Mucosa of rectum (tissue), 2 donors: ENCODE measurements around the gene SH3GLB2.
A peak's percentile ranks its signal among the peaks of the same experiment; 100 is the strongest.
"Not testable (repeated sequence)": the region's sequence is repeated elsewhere in the genome, so short reads cannot be mapped to it uniquely, and the experiment has no call there.

Experiments
- H3K27ac ChIP-seq, 2 donors: one replicate each; pipeline ENCODE4 v1.7.0; 2013; ENCODE audit warnings: inconsistent platforms in 2 of 2, low read depth in 2 of 2, low read length in 2 of 2
- H3K27me3 ChIP-seq, 2 donors: one replicate each; pipeline ENCODE4 v1.7.0; 2013; ENCODE audit warnings: low read length in 2 of 2; ENCODE audit not compliant: control insufficient read depth in 2 of 2, insufficient read depth in 2 of 2
- H3K36me3 ChIP-seq, 2 donors: one replicate each; pipeline ENCODE4 v1.7.0; 2013; ENCODE audit warnings: low read length in 2 of 2; ENCODE audit not compliant: control insufficient read depth in 2 of 2, insufficient read depth in 2 of 2
- H3K4me1 ChIP-seq, 2 donors: one replicate each; pipeline ENCODE4 v1.7.0; 2013; ENCODE audit warnings: low read length in 2 of 2, mild to moderate bottlenecking in 1 of 2; ENCODE audit not compliant: control insufficient read depth in 2 of 2, insufficient read depth in 2 of 2
- H3K4me3 ChIP-seq, 2 donors: one replicate each; pipeline ENCODE4 v1.7.0; 2013; ENCODE audit warnings: low read length in 2 of 2
- H3K9ac ChIP-seq, 2 donors: one replicate each; pipeline ENCODE4 v1.7.0; 2013; ENCODE audit warnings: low read length in 2 of 2, low read depth in 1 of 2, mild to moderate bottlenecking in 1 of 2
- H3K9me3 ChIP-seq, 2 donors: one replicate each; pipeline ENCODE4 v1.7.0; 2013; ENCODE audit warnings: low read length in 2 of 2; ENCODE audit not compliant: control insufficient read depth in 2 of 2
- donor health status: healthy.
- donor health status: Normal muscosa, but diverticular disease.

Gene SH3GLB2

DNA sequence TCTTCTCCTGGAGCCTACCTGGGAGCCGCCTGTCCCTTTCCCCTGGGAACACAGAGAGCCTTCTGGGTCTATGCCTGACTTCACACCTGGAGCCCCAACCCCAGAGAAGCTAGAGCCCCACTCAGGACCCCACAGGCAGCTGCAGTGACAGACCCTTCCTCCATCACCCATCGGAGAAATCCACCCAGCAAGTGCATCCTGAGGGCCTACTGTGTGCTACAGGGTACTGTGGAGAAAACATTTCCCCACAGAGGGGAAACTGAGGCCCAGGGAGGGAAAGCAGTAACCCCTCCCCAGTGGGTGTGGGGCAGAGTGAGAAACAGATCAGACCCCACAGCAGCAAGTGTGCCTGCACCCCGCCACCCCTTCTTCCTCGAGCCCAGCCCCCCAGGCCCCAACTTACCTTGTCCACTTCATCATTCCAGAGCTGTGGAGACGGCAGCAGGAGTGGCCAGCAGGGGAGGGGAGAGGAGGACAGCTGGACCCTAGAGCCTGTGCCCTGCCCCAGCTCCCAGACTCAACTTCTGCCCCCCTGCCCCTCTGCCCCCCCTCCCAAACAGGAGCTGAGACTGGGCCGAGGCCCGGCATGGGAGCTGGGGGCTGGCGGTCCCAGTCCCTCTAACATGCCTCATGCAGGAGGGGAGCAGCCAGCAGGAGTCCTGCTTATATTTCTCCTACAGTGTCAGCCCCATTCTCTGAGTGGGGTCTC is 17.7 kb downstream of the SH3GLB2 start:
- Histone ChIP-seq H3K36me3 (peaks cover 58 to 68% of the 10 kb centered on the region in 2 donors), H3K9ac (no peak overlapping the region), H3K9me3 (no peaks in the 10 kb centered on the region), H3K4me3 (no peak overlapping the region), H3K27me3 (no peaks in the 10 kb centered on the region), H3K4me1 (no peaks in the 10 kb centered on the region), H3K27ac (no peak overlapping the region)

- Histone ChIP-seq H3K9ac (no peak overlapping the region), H3K27ac (no peak overlapping the region), H3K27me3 (no peaks in the 10 kb centered on the region), H3K4me1 (no peaks in the 10 kb centered on the region), H3K9me3 (no peaks in the 10 kb centered on the region), H3K4me3 (no peak overlapping the region), H3K36me3 (peaks cover 65 to 70% of the 10 kb centered on the region in 2 donors)
Observed at GRCh38 chr9:129009584-129010141, 18.5 kb downstream of the SH3GLB2 start.

- no peaks in the 10 kb centered on the region for H3K4me1 ChIP-seq
Observed at GRCh38 chr9:129008986-129009583, 19.0 kb downstream of the SH3GLB2 start.

GRCh38 chr9:129008469-129008965 is 19.6 kb downstream of the SH3GLB2 start:
- no peaks in the 10 kb centered on the region for H3K4me1 ChIP-seq
- H3K27me3 ChIP-seq, result no peaks in the 10 kb centered on the region
- peaks cover 58 to 60% of the 10 kb centered on the region in 2 donors for H3K36me3 ChIP-seq
- H3K9me3 ChIP-seq, result no peaks in the 10 kb centered on the region
- H3K4me3 ChIP-seq, result no peak overlapping the region
- no peak overlapping the region for H3K27ac ChIP-seq
- H3K9ac ChIP-seq, result no peak overlapping the region

More at GRCh38 chr9:129008986-129009583, 19.0 kb downstream of the SH3GLB2 start:
- Histone ChIP-seq H3K27ac (no peak overlapping the region), H3K4me3 (no peak overlapping the region), H3K36me3 (peaks cover 62 to 65% of the 10 kb centered on the region in 2 donors), H3K9ac (no peak overlapping the region), H3K9me3 (no peaks in the 10 kb centered on the region), H3K27me3 (no peaks in the 10 kb centered on the region)

DNA sequence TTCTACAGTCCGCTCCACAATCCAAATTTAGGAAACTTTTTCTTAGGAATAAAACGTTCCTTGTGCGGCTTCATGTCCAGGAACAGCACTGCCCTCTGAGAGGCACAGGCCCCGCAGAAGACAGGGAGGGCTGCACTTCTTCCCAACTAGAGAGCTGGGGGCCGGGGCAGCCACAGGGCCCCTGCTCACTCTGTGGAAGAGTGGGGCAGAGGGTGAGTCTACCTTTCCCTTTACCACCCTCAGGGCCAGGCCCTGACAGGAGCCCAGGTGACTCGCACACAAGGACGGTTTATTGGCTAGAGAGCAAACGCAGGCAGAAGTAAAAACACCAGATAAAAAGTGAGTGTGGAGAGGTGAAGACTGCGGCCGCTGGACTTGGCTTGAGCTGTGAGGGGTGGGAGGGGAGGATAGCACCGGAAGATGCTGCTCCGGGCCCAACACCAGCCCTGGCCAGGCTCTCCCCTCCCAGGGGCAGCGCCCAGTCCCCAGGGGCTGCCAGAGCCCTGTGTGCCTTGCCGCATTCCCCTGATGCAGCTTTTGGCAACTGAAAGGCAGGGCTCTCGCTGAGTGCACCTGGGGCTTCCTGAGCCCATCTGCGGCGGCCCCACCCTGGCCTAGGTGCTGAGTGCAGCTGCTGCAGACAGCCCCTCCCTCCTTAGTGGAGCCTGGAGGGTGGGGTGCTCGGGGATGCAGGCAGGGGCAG is 20.2 kb downstream of the SH3GLB2 start:
- peaks cover 58 to 59% of the 10 kb centered on the region in 2 donors for H3K36me3 ChIP-seq
- no peak overlapping the region for H3K9ac ChIP-seq
- H3K27ac ChIP-seq, result no peak overlapping the region

DNA sequence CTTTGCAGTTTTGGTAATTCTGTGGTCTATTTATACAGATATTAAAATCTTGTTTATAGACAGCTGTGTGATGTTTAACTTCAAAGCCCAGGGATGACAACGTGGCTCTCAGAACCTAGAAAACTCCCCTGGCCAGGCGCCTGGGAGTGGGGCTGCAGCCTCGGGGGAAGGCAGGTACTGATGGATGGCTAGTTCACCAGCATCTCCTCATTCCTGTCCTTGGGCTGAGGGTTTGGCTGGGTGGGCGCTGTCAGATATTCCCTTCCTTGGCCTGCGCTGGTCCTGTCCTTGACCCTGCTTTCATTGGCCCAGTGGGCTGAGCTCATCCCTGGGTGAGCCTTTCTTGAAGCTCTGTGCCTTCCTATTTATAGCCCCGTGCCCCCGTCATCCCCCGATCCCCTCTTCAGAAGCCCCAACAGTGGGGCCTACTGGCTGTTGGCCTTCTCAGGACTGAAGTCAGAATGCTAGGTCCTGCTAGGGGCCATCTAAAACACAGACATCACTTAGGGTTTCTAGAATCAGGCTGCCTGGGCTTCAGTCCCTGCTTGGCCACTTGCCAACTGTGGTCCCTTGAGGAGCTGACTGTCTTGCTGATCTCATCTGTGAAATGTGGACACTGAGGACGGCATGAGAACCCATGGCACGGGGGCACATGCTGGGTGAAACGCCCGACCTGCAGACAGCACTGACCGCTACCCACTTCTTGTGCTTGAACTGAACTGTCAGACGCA is 20.9 kb downstream of the SH3GLB2 start:
- no peaks in the 10 kb centered on the region for H3K4me1 ChIP-seq
- no peak overlapping the region for H3K27ac ChIP-seq
- peaks cover 58 to 59% of the 10 kb centered on the region in 2 donors for H3K36me3 ChIP-seq
- no peaks in the 10 kb centered on the region for H3K27me3 ChIP-seq
- H3K4me3 ChIP-seq, result no peak overlapping the region
- H3K9me3 ChIP-seq, result no peaks in the 10 kb centered on the region
- no peak overlapping the region for H3K9ac ChIP-seq

More for the DNA sequence above, 20.2 kb downstream of the SH3GLB2 start:
- Histone ChIP-seq H3K27me3 (no peaks in the 10 kb centered on the region), H3K4me3 (no peak overlapping the region), H3K9me3 (no peaks in the 10 kb centered on the region), H3K4me1 (no peaks in the 10 kb centered on the region)

DNA sequence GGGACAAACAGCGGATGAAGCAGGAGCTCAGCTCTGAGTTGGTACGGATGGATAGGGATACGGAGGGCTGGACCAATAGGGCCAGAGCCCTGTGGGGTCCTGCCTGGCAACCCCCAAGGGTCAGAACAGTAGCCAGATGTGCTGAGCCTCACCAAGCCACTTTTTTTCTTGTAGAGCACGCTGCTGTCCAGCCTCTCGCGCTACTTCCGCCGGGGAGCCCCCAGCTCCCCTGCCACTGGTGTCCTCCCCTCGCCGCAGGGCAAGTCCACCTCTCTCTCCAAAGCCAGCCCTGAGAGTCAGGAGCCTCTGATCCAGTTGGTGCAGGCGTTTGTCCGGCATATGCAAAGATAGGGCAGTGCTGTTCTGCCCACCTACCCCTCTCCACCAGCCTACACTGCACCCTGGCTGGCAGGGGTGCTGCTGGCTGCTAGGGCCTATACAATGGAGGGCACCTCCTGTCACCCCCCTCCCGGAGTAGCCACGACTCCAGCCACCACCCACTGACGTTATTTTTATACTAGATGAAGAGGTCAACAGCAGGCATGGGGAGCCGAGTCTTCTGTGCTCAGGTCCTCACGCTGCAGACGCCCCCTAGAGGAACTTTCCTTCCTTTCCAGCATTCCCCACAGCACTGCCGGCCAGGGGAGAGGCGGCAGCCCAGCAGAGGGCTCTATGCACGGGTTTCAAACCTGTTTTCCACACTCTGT is 21.6 kb downstream of the SH3GLB2 start:
- Histone ChIP-seq H3K27me3 (no peaks in the 10 kb centered on the region), H3K9ac (no peak overlapping the region), H3K4me3 (no peak overlapping the region)

GRCh38 chr9:129005336-129005997 is 22.7 kb downstream of the SH3GLB2 start:
- no peak overlapping the region for H3K27ac ChIP-seq

More for the DNA sequence above, 21.6 kb downstream of the SH3GLB2 start:
- Histone ChIP-seq H3K9me3 (no peaks in the 10 kb centered on the region), H3K36me3 (peaks cover 59 to 60% of the 10 kb centered on the region in 2 donors), H3K4me1 (no peaks in the 10 kb centered on the region), H3K27ac (peak overlapping the region in 1 of 2 donors; percentile 38)

DNA sequence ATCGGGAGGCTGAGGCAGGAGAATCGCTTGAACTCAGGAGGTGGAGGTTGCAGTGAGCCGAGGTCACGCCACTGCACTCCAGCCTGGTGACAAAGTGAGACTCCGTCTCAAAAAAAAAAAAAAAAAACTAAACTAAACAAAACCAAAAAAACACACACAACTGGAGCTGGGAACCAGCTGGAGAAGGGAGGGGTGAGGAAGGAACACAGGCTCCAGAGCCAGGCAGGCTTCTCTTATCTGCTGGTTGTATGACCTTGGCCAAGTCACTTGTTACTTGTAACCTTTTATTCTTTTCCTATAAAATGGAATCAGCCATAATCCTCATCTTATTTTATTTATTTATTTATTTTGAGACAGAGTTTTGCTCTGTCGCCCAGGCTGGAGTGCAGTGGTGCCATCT is 24.0 kb downstream of the SH3GLB2 start:
- not testable (repeated sequence) for H3K9me3 ChIP-seq, H3K9ac ChIP-seq, H3K4me3 ChIP-seq, H3K4me1 ChIP-seq, H3K27me3 ChIP-seq, H3K27ac ChIP-seq
- H3K36me3 ChIP-seq, result peaks cover 57 to 62% of the 10 kb centered on the region in 2 donors

More at GRCh38 chr9:129005336-129005997, 22.7 kb downstream of the SH3GLB2 start:
- peaks cover 57 to 60% of the 10 kb centered on the region in 2 donors for H3K36me3 ChIP-seq
- no peak overlapping the region for H3K9ac ChIP-seq
- H3K9me3 ChIP-seq, result no peaks in the 10 kb centered on the region
- no peaks in the 10 kb centered on the region for H3K4me1 ChIP-seq
- no peak overlapping the region for H3K4me3 ChIP-seq
- no peaks in the 10 kb centered on the region for H3K27me3 ChIP-seq
